H1 (cell line): ENCODE data around the gene CPA2. TPM values are rescaled to one million over a fixed set of nuclear protein-coding genes. Genes with fewer than 3 reads are reported as not detected.

Experiments used
- CTCF ChIA-PET: fragments of 300-600 bp; sonication (Branson Sonifier 250); formaldehyde crosslinking; loops from one replicate; lab custom pipeline; 2021; ENCODE audit not compliant: partially characterized antibody; lab: Charles Lee
- POLR2A ChIA-PET: fragments of 300-600 bp; sonication (Branson Sonifier 250); formaldehyde crosslinking; loops from one replicate; lab custom pipeline; 2021; ENCODE audit warnings: inconsistent platforms; ENCODE audit not compliant: partially characterized antibody; lab: Charles Lee
- DNase-seq, 2 experiments: peaks; one replicate each; pipeline versions ENCODE4 v3.0.0 to v3.0.0-alpha.2; 2010 to 2022; ENCODE audit warnings: low spot score in 2 of 2, low read depth in 1 of 2, mixed read lengths in 1 of 2
- FAIRE-seq: peaks from 2 replicates; lab custom pipeline; 2011; peaks lifted over from hg19 to GRCh38; lab: Jason Lieb, UNC
- H2AFZ ChIP-seq: 2 replicates; pipeline ENCODE4 v1.8.1; 2012; ENCODE audit warnings: low read length, inconsistent platforms
- H2AK5ac ChIP-seq: 2 replicates; pipeline ENCODE4 v1.6.1; 2013; ENCODE audit warnings: low read depth, low read length
- H2BK120ac ChIP-seq: replicated peaks from 2 replicates; pipeline ENCODE3; 2013; ENCODE audit warnings: low read depth, low read length, inconsistent platforms
- H2BK12ac ChIP-seq: 2 replicates; pipeline ENCODE4 v1.6.1; 2013; ENCODE audit warnings: low read depth, low read length
- H2BK15ac ChIP-seq: 2 replicates; pipeline ENCODE4 v1.6.1; 2013; ENCODE audit warnings: low read length
- H2BK20ac ChIP-seq: 2 replicates; pipeline ENCODE4 v1.6.1; 2013; ENCODE audit warnings: low read length
- H2BK5ac ChIP-seq: 2 replicates; pipeline ENCODE4 v1.6.1; 2013; ENCODE audit warnings: low read depth, low read length
- H3K14ac ChIP-seq: 2 replicates; pipeline ENCODE4 v1.6.1; 2013; ENCODE audit warnings: inconsistent platforms; ENCODE audit not compliant: insufficient read length
- H3K18ac ChIP-seq: 2 replicates; pipeline ENCODE4 v1.6.1; 2013; ENCODE audit warnings: low read length; ENCODE audit errors: extremely low read depth
- H3K23ac ChIP-seq: 2 replicates; pipeline ENCODE4 v1.6.1; 2013; ENCODE audit warnings: inconsistent platforms; ENCODE audit not compliant: insufficient read length
- H3K23me2 ChIP-seq: 2 replicates; pipeline ENCODE4 v1.6.1; 2013; ENCODE audit warnings: low read depth, low read length
- H3K27ac ChIP-seq: 2 replicates; pipeline ENCODE4 v1.6.1; 2011; ENCODE audit warnings: low read depth, low read length, inconsistent platforms
- H3K27me3 ChIP-seq, 4 experiments: replicated peaks in 1 of 4; 1 replicate in 1 of 4; 2 replicates in 3 of 4; pipeline versions ENCODE4 v1.6.1 to v1.8.1; 2011 to 2013; ENCODE audit warnings: low read length in 3 of 4, mild to moderate bottlenecking in 3 of 4, inconsistent platforms in 2 of 4, mixed read lengths in 2 of 4, moderate library complexity in 1 of 4; ENCODE audit not compliant: control insufficient read depth in 3 of 4, insufficient read depth in 3 of 4; ENCODE audit errors: extremely low read depth in 1 of 4
- H3K36me3 ChIP-seq, 4 experiments: 2 replicates each; pipeline versions ENCODE4 v1.6.1 to v1.8.1; 2011 to 2013; ENCODE audit warnings: mild to moderate bottlenecking in 4 of 4, low read length in 3 of 4, moderate library complexity in 2 of 4, control low read depth in 1 of 4, inconsistent platforms in 1 of 4; ENCODE audit not compliant: insufficient read depth in 4 of 4, control insufficient read depth in 2 of 4
- H3K4ac ChIP-seq: replicated peaks from 2 replicates; pipeline ENCODE3; 2013; ENCODE audit warnings: low read length, low read depth, mixed read lengths, inconsistent platforms; ENCODE audit not compliant: insufficient read length
- H3K4me1 ChIP-seq, 4 experiments: replicated peaks in 1 of 4; 1 replicate in 1 of 4; 2 replicates in 3 of 4; pipeline versions ENCODE4 v1.6.1 to v1.8.1; 2011 to 2013; ENCODE audit warnings: low read length in 3 of 4, inconsistent platforms in 2 of 4, mixed read lengths in 1 of 4; ENCODE audit not compliant: insufficient read depth in 4 of 4, control insufficient read depth in 3 of 4
- H3K4me2 ChIP-seq, 2 experiments: 2 replicates each; pipeline versions ENCODE4 v1.6.1 to v1.8.1; 2011 to 2013; ENCODE audit warnings: low read depth in 2 of 2, low read length in 2 of 2, control low read depth in 1 of 2, inconsistent platforms in 1 of 2, mild to moderate bottlenecking in 1 of 2; ENCODE audit not compliant: insufficient read depth in 1 of 2
- H3K4me3 ChIP-seq, 4 experiments: fragments of 200-600, 300-600 bp in 1 of 4; sonication (generic), shearing (Covaris generic), sonication (Bioruptor Twin) in 1 of 4; 2 replicates each; pipeline versions ENCODE4 v1.5.1 to v1.8.1; 2011 to 2016; ENCODE audit warnings: low read length in 4 of 4, low read depth in 3 of 4, control low read depth in 2 of 4, inconsistent platforms in 2 of 4, mild to moderate bottlenecking in 2 of 4, mixed read lengths in 1 of 4, moderate library complexity in 1 of 4; ENCODE audit not compliant: insufficient read depth in 2 of 4; ENCODE audit errors: extremely low read depth in 1 of 4
- H3K56ac ChIP-seq: replicated peaks from 2 replicates; pipeline ENCODE3; 2013; ENCODE audit warnings: low read depth, mild to moderate bottlenecking, mixed read lengths, low read length, inconsistent platforms; ENCODE audit not compliant: insufficient read length
- H3K79me1 ChIP-seq: 2 replicates; pipeline ENCODE4 v1.6.1; 2013; ENCODE audit warnings: low read depth, low read length, control low read depth
- H3K79me2 ChIP-seq, 2 experiments: 2 replicates each; pipeline versions ENCODE4 v1.6.1 to v1.8.1; 2012 to 2013; ENCODE audit warnings: low read length in 2 of 2, mild to moderate bottlenecking in 2 of 2, inconsistent platforms in 1 of 2; ENCODE audit not compliant: insufficient read depth in 2 of 2, control insufficient read depth in 1 of 2
- H3K9ac ChIP-seq, 4 experiments: replicated peaks in 1 of 4; 1 replicate in 1 of 4; 2 replicates in 3 of 4; pipeline versions ENCODE4 v1.6.1 to v1.8.1; 2011 to 2013; ENCODE audit warnings: low read depth in 3 of 4, low read length in 3 of 4, control low read depth in 2 of 4, mild to moderate bottlenecking in 2 of 4, moderate library complexity in 2 of 4, inconsistent platforms in 1 of 4; ENCODE audit errors: extremely low read depth in 1 of 4
- H3K9me3 ChIP-seq, 2 experiments: 2 replicates each; pipeline versions ENCODE4 v1.6.1 to v1.8.1; 2012 to 2013; ENCODE audit warnings: mild to moderate bottlenecking in 2 of 2, moderate library complexity in 2 of 2, control low read depth in 1 of 2, inconsistent platforms in 1 of 2, low read depth in 1 of 2, low read length in 1 of 2, mixed read lengths in 1 of 2; ENCODE audit not compliant: insufficient read depth in 2 of 2
- H4K20me1 ChIP-seq, 2 experiments: replicated peaks in 1 of 2; 2 replicates each; pipeline versions ENCODE3 to v1.8.1; 2011 to 2013; ENCODE audit warnings: inconsistent platforms in 2 of 2, low read length in 2 of 2, mild to moderate bottlenecking in 1 of 2; ENCODE audit not compliant: insufficient read depth in 2 of 2, control insufficient read depth in 1 of 2
- H4K5ac ChIP-seq: 2 replicates; pipeline ENCODE4 v1.6.1; 2013; ENCODE audit warnings: low read length, low read depth, mixed read lengths, inconsistent platforms; ENCODE audit not compliant: insufficient read length
- H4K8ac ChIP-seq: 2 replicates; pipeline ENCODE4 v1.8.0; 2013; ENCODE audit warnings: mild to moderate bottlenecking, moderate library complexity, low read length, inconsistent platforms; ENCODE audit not compliant: insufficient read depth; ENCODE audit errors: extremely low read depth
- H4K91ac ChIP-seq: replicated peaks from 2 replicates; pipeline ENCODE3; 2013; ENCODE audit warnings: low read length, mixed read lengths, inconsistent platforms; ENCODE audit not compliant: insufficient read length
- BACH1 ChIP-seq: IDR thresholded peaks from 2 replicates; pipeline ENCODE4 v1.6.1; 2012; ENCODE audit warnings: low read length, improper control_type of control experiment
- CEBPB ChIP-seq: IDR thresholded peaks from 2 replicates; pipeline ENCODE4 v1.6.1; 2012; ENCODE audit warnings: low read depth, low read length
- JUN ChIP-seq: IDR thresholded peaks from 2 replicates; pipeline ENCODE4 v1.6.1; 2011; ENCODE audit warnings: low read depth, mild to moderate bottlenecking, improper control_type of control experiment, low read length
- KDM1A ChIP-seq: fragments of 200-600, 300-600 bp; sonication (generic); IDR thresholded peaks from 2 replicates; pipeline ENCODE4 v1.7.1; 2016; ENCODE audit warnings: mild to moderate bottlenecking, low read length, borderline replicate concordance
- POU5F1 ChIP-seq: IDR thresholded peaks from 2 replicates; pipeline ENCODE4 v1.6.1; 2011; ENCODE audit warnings: low read depth, mild to moderate bottlenecking, low read length, moderate library complexity
- SAP30 ChIP-seq: fragments of 300-600 bp; sonication (generic); IDR thresholded peaks from 2 replicates; pipeline ENCODE4 v1.7.1; 2012; ENCODE audit warnings: low read length, moderate library complexity, mild to moderate bottlenecking, inconsistent platforms; ENCODE audit not compliant: insufficient read depth, insufficient replicate concordance
- SIX5 ChIP-seq: IDR thresholded peaks from 2 replicates; pipeline ENCODE4 v1.6.1; 2011; ENCODE audit warnings: mild to moderate bottlenecking, low read depth, low read length
- SP1 ChIP-seq: IDR thresholded peaks from 2 replicates; pipeline ENCODE4 v1.6.1; 2011; ENCODE audit warnings: low read depth, low read length
- TEAD4 ChIP-seq: IDR thresholded peaks from 2 replicates; pipeline ENCODE4 v1.6.1; 2012; ENCODE audit warnings: low read depth, low read length, inconsistent platforms, mixed read lengths
- ZNF274 ChIP-seq: IDR thresholded peaks from 2 replicates; pipeline ENCODE4 v1.7.0; 2012; ENCODE audit warnings: low read length, borderline replicate concordance; ENCODE audit errors: extremely low read depth
- WGBS, 2 experiments: shearing (Covaris generic) in 1 of 2; methylation state at CpG; one replicate each; pipeline versions ENCODE4 v1.1.6 to v1.1.7; 2013 to 2015; ENCODE audit warnings: low lambda C conversion rate in 2 of 2, mixed read lengths in 2 of 2, inconsistent platforms in 1 of 2, low coverage in 1 of 2, missing lambda C conversion rate in 1 of 2; ENCODE audit not compliant: insufficient replicate concordance in 2 of 2, insufficient coverage in 1 of 2, insufficient read length in 1 of 2; ENCODE audit errors: extremely low coverage in 1 of 2, missing lambda C conversion rate in 1 of 2; 5-methylcytosine and 5-hydroxymethylcytosine counted together
- polyA plus RNA-seq, 7 experiments: library from polyadenylated mRNA; depleted of rRNA in 3 of 7; stranded (reverse) in 5 of 7; unstranded in 2 of 7; fragments of >200 nt in 5 of 7; fragments of 200-250 nt in 2 of 7; gene quantifications; 1 replicate in 5 of 7; 2 replicates in 1 of 7; 4 replicates in 1 of 7; pipeline versions ENCODE4 v1.2.1 to v1.2.3, GENCODE V29; 2011 to 2013; ENCODE audit warnings: missing spikeins in 2 of 7, mixed read lengths in 2 of 7
- total RNA-seq: library from RNA; stranded (reverse); fragmentation: NEBNext Ultra II Directional; extraction: Animal tissue kit (Norgen Biotek cat#: 25700); gene quantifications from 2 replicates; pipeline ENCODE4 v1.2.1, GENCODE V29; 2021

CPA2 gene
- total and polyA plus RNA-seq, 2 of the 8 experiments (the other 6 are each of a cell fraction or from before 2014, with no cell fraction given) = 0.21 TPM; not detected in 1

GRCh38 chr7:130226333-130226732 lies 40.3 kb upstream of the CPA2 start:
- WGBS, 2 experiments = 92% methylated on average over 1 of the region's 1 CpG; no CpG with 5 or more reads in 1 of the 2 experiments
- Histone ChIP-seq H2BK12ac (no peak overlapping the region), H3K4me1 (peaks cover 0 to 4% (median under 1%) of the 10 kb centered on the region in 4 experiments; a peak in 1 of 7 replicates), H2AK5ac (no peak overlapping the region), H3K79me1 (no peaks in the 10 kb centered on the region), H2BK120ac (no peak overlapping the region), H4K8ac (no peak overlapping the region), H3K9ac (no peak overlapping the region), H3K79me2 (no peaks in the 10 kb centered on the region), H3K36me3 (no peaks in the 10 kb centered on the region), H3K4me3 (no peak overlapping the region), H3K23me2 (no peaks in the 10 kb centered on the region), H3K56ac (no peak overlapping the region), H4K20me1 (no peaks in the 10 kb centered on the region), H4K91ac (no peak overlapping the region), H3K4ac (no peak overlapping the region), H2BK20ac (no peak overlapping the region; the same call in 1 of the 2 replicates), H3K27me3 (no peaks in the 10 kb centered on the region), H3K27ac (no peak overlapping the region), H3K9me3 (no peaks in the 10 kb centered on the region; a peak in 1 of 4 replicates), H2BK15ac (no peak overlapping the region), H3K18ac (no peak overlapping the region; the same call in 1 of the 2 replicates), H3K23ac (no peak overlapping the region), H3K4me2 (no peak overlapping the region), H3K14ac (no peak overlapping the region), H2AFZ (peak overlapping the region; percentile 36; the same call in 1 of the 2 replicates), H2BK5ac (no peak overlapping the region), H4K5ac (no peak overlapping the region)
- no peak for TF ChIP-seq KDM1A
- no peak for TF ChIP-seq ZNF274
- TF ChIP-seq SP1 = no peak
- no peak for TF ChIP-seq SIX5
- no peak for TF ChIP-seq POU5F1
- no peak for TF ChIP-seq BACH1
- TF ChIP-seq SAP30 = no peak
- no peak for TF ChIP-seq JUN
- no peak for TF ChIP-seq TEAD4
- TF ChIP-seq CEBPB = no peak
- POLR2A ChIA-PET = no interaction called here
- no peak for DNase-seq
- CTCF ChIA-PET = interaction anchor here (0.7 to 1.3 kb wide), 4 partner anchors 10 to 76 kb away, joined by 3 to 4 read pairs (median 3); no protein-coding TSS in a partner anchor
- FAIRE-seq = no peak
